Erythroblast (primary cell): Measurements from ENCODE around the gene ASCC1.

Experiments used
- GATA1 ChIP-seq: IDR thresholded peaks from 2 replicates; pipeline ENCODE4 v1.6.1; 2011; ENCODE audit warnings: low read depth, mild to moderate bottlenecking, control low read depth, low read length, moderate library complexity
- POLR2A ChIP-seq: IDR thresholded peaks from 2 replicates; pipeline ENCODE4 v1.6.1; 2011; ENCODE audit warnings: mild to moderate bottlenecking, low read length

DNA sequence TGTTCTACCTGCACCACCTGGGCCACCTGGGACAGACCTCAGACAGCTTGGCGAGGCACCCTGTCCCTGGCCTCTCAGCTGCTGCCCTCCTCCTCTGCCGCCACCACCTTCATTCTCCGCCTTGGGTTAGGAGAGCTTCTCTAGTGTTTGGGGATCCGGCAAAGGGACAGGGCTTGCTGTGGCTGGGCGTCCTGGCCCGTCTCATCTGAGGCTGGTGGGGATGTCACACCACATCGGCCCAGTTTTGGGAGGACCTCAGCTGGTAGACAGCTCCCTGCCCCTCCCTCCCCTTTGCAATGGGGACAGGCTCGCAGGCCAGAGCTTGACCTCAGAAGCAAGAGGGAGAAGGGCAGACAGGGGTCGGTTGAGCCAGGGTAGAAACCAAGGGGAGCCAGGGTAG, 154.1 kb downstream of the ASCC1 start:
- TF ChIP-seq POLR2A (no peak), GATA1 (no peak)
